Fibroblast of upper back skin (primary cell): ENCODE results near the gene TBCK.
A peak's percentile ranks its signal among the peaks of the same experiment; 100 is the strongest.
"Not testable (repeated sequence)": the region's sequence is repeated elsewhere in the genome, so short reads cannot be mapped to it uniquely, and the experiment has no call there.

Experiments
- DNase-seq: peaks from one replicate; pipeline ENCODE4 v3.0.0-alpha.2; 2013

TBCK gene

DNA sequence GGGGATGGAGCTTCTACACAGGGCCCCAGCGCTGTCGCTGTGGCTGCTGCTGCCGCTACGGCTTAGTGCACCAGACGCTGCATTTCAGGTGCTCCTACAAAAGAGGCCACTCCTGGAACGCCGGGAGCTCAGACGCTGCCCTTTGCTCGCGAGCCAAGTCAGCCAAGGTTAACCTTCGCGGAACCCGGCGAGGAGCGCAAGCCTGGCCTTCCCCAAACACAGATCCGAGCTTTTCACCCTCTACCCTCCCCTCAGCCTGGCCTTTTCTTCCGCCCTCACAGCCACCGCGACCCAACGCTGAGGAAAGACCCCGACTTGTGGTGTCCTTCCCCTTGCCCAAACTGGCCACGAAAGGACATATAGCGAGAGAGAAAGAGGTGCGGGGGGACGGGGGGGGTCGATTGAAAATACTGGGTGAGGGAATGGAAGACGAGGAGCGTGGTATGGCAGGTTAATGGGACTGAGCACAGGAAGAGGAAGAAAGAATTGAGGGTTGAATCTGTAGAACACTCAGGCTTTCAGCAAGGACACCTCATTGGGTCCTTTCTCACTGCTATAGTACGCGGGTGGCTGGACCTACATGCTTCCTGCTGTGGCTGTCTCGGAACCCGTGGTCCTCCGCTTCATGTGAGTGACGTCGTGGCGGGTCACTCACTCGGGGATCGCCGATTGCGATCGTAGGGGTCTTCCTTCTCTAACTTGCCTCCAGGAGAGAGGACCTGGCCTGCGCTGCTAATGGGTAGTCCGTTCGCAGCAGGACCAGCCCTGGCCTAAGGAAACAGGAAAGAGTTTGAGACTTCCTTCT is at the start of gene TBCK, which contains the start of gene AIMP1:
TBCK (minus strand) TSS at position 242 of the 805 bp plus-strand sequence. CDS start 7,249 bp downstream, outside the sequence.
AIMP1 (plus strand) TSS at position 583 of the 805 bp plus-strand sequence. CDS start 8,460 bp downstream, outside the sequence.
- DNase-seq: peak; percentile 92

- peak; percentile 95 for DNase-seq
These were observed 49.6 kb upstream of the TBCK start for GRCh38 chr4:106365613-106366012.

- no peak for DNase-seq
These were observed 48.3 kb upstream of the TBCK start for GRCh38 chr4:106364282-106364681.

DNA sequence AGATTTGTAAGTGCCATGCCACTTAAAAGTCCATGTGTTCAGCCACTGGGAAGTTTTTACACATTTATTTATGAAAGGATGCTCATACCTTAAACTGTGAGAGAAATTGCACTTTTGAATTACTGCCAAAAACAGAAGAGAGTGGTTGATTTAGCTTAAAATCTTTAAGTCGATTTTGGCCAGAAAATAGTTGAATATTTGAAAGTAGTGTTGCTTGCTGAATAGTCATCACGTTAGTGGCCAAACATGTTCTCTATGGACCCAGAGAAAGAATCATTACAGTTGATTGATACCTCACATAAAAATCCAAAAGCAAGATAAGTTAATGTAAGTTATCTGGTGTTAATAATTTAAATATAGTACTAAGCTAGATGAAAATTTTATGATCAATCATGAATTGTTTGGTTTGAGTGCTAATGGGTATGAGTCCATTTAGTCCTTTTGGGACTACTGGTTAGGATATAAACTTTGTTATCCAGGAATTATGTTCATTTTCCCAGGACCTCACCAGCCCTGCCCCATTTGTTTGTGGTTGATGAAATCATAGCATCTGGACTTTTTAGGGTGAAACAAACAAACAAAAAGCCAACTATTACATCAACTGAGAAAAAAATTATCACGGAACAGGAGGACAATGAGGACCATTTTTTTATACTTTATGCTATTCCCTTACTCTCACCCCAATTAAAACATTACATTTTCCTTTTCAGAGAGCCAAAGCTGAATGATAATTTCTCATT is 46.2 kb upstream of the TBCK start:
- no peak for DNase-seq

GRCh38 chr4:106358899-106359298 is 42.9 kb upstream of the TBCK start:
- peak; percentile 84 for DNase-seq

GRCh38 chr4:106355193-106355592 is 39.2 kb upstream of the TBCK start:
- DNase-seq: no peak

DNA sequence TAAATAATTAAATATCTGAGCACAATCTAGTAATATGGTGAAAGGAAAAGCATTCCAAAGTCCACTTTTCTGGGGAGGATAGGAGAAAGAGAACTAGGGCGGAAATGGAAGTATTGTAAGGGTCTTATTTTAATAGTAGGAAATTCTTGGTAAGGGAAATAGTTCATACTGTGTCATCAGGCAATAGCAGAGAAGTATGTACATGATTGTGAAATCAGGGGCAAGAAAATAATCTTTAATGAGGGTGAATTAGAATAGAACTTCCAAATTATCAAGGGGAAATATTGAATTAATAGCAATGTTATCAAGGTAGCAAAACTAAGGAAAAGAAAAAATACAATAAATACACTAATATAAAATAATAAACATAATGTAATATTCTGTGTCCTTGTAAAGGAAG is 37.8 kb upstream of the TBCK start:
- DNase-seq: no peak

- no peak for DNase-seq
These were observed 35.0 kb upstream of the TBCK start for GRCh38 chr4:106351016-106351415.

GRCh38 chr4:106347167-106347566 is 31.2 kb upstream of the TBCK start:
- no peak for DNase-seq

GRCh38 chr4:106344647-106344970 is 28.6 kb upstream of the TBCK start:
- peak; percentile 69 for DNase-seq

GRCh38 chr4:106343865-106344646 is 28.0 kb upstream of the TBCK start:
- DNase-seq: no peak

GRCh38 chr4:106340774-106341173 is 24.8 kb upstream of the TBCK start:
- no peak for DNase-seq

DNA sequence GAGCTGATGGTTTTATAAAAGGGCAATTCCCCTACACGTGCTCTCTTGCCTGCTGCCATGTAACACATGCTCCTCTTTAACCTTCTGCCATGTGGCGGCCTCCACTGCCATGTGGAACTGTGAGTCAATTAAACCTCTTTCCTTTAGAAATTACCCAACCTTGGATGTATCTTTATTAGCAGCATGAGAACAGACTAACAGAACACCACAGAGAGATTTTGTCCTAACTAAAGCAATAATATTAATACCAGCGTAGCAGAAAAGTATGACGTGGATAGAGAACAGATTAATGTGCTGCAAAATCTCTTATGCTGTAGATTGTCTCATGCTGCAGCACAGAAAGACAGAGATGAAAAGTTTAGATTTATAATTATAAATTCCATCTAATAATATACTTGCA is 23.4 kb upstream of the TBCK start:
- no peak for DNase-seq

- DNase-seq: no peak
These were observed 22.7 kb upstream of the TBCK start for GRCh38 chr4:106338671-106339070.

GRCh38 chr4:106337916-106338315 is 21.9 kb upstream of the TBCK start:
- DNase-seq: no peak

GRCh38 chr4:106336618-106337017 is 20.6 kb upstream of the TBCK start:
- no peak for DNase-seq

GRCh38 chr4:106334741-106335470 is 18.9 kb upstream of the TBCK start:
- peak; percentile 71 for DNase-seq

DNA sequence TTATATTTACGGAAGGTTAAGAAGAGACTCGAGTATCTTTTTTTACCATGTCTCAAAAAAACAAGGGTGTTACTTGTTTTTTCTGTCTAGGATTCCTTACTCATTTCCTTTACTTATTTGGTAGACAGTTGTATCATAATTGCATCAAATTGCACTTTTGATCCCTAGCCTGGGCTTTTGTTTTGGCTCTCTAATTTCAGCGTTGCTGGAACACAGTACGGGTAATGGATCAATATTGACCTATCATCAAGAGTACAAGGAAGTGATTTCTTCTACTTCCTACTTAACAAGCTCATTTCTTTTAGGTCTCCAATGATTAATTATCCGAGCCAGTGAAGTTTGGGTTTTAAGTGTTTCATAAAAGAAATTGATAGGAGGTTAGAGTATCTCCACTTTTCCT is 17.2 kb upstream of the TBCK start:
- no peak for DNase-seq

- DNase-seq: peak; percentile 58
These were observed 13.1 kb upstream of the TBCK start for GRCh38 chr4:106329041-106329618.

- DNase-seq: no peak
These were observed 9.8 kb upstream of the TBCK start for GRCh38 chr4:106325800-106326199.

- DNase-seq: no peak
These were observed 7.1 kb upstream of the TBCK start for GRCh38 chr4:106323119-106323518.

DNA sequence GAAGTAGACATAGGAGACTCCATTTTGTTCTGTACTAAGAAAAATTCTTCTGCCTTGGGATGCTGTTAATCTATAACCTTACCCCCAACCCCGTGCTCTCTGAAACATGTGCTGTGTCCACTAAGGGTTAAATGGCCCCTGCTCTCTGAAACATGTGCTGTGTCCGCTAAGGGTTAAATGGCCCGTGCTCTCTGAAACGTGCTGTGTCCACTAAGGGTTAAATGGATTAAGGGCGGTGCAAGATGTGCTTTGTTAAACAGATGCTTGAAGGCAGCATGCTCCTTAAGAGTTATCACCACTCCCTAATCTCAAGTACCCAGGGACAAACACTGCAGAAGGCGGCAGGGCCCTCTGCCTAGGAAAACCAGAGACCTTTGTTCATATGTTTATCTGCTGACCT is 5.8 kb upstream of the TBCK start:
- DNase-seq: not testable (repeated sequence)
